Thyroid gland (tissue), 4 donors: Measurements from ENCODE around the gene CCNT2. TPM values are rescaled to one million over a fixed set of nuclear protein-coding genes. Genes with fewer than 3 reads are reported as not detected.

Experiments
- DNase-seq, 2 donors: peaks; one replicate each; pipeline ENCODE4 v3.0.0-alpha.2; 2019
- H3K27ac ChIP-seq, 3 donors: fragments of 200-600 bp; sonication (generic); 1 replicate in 2 of 3; 2 replicates in 1 of 3; pipeline ENCODE4 v1.5.1; 2016 to 2019; ENCODE audit warnings: mild to moderate bottlenecking in 1 of 3, moderate library complexity in 1 of 3
- H3K27me3 ChIP-seq: fragments of 200-600 bp; sonication (generic); one replicate; pipeline ENCODE4 v1.5.1; 2019
- H3K36me3 ChIP-seq, 2 donors: fragments of 200-600 bp; sonication (generic); one replicate each; pipeline ENCODE4 v1.5.1; 2016 to 2019
- H3K4me1 ChIP-seq, 2 donors: fragments of 200-600 bp; sonication (generic); one replicate each; pipeline ENCODE4 v1.5.1; 2017 to 2019
- H3K4me3 ChIP-seq, 3 donors: fragments of 200-600 bp; sonication (generic); replicated peaks in 1 of 3; 1 replicate in 2 of 3; 2 replicates in 1 of 3; pipeline ENCODE4 v1.5.1; 2016; ENCODE audit warnings: mild to moderate bottlenecking in 1 of 3
- H3K9me3 ChIP-seq: fragments of 200-600 bp; sonication (generic); one replicate; pipeline ENCODE4 v1.5.1; 2017
- CTCF ChIP-seq, 6 experiments: fragments of 200-600 bp in 3 of 6; fragments of 450-650 bp in 3 of 6; sonication (generic) in 3 of 6; IDR thresholded peaks; one replicate each; pipeline ENCODE4 v1.5.1; 2016 to 2019; ENCODE audit warnings: antibody characterized with exemption in 6 of 6, mild to moderate bottlenecking in 2 of 6, inconsistent platforms in 1 of 6, moderate library complexity in 1 of 6
- POLR2A ChIP-seq, 2 donors: fragments of 450-650 bp; IDR thresholded peaks; one replicate each; pipeline ENCODE4 v1.6.1; 2017; ENCODE audit warnings: antibody characterized with exemption in 2 of 2, mild to moderate bottlenecking in 2 of 2, moderate library complexity in 1 of 2
- WGBS, 2 donors: methylation state at CpG; one replicate each; pipeline ENCODE4 v1.1.5; 2017; 5-methylcytosine and 5-hydroxymethylcytosine counted together
- intact Hi-C: fragments of 100-400 bp; cut with DNase I; formaldehyde crosslinking; loops from one replicate; pipeline ENCODE4 v1.15.1; 2023
- total RNA-seq, 4 donors: library from RNA; depleted of rRNA; stranded (reverse); fragments of >200 nt; gene quantifications; one replicate each; pipeline ENCODE4 v1.2.3, GENCODE V29; 2016

CCNT2 gene
- total RNA-seq, 4 donors from 2014 or later = 40.1 to 81.8 (median 45.1) TPM

- H3K27ac ChIP-seq = no peak overlapping the region
- no peaks in the 10 kb centered on the region for H3K9me3 ChIP-seq
- no peaks in the 10 kb centered on the region for H3K27me3 ChIP-seq
- intact Hi-C loops = no loop called here
- no peaks in the 10 kb centered on the region for H3K36me3 ChIP-seq
- H3K4me1 ChIP-seq = no peaks in the 10 kb centered on the region
- TF ChIP-seq POLR2A (IDR thresholded peaks at IDR 0.05) = no peak
- TF ChIP-seq CTCF (IDR thresholded peaks at IDR 0.05) = no peak
- no peak overlapping the region for H3K4me3 ChIP-seq
- WGBS, 2 donors = 96 to 98% methylated on average over 3 of the region's 3 CpGs
- no peak for DNase-seq
Observed at GRCh38 chr2:134883552-134884293, 34.9 kb upstream of the CCNT2 start.

- Histone ChIP-seq H3K27me3 (no peaks in the 10 kb centered on the region), H3K27ac (no peak overlapping the region), H3K4me3 (no peak overlapping the region), H3K36me3 (no peaks in the 10 kb centered on the region), H3K9me3 (no peaks in the 10 kb centered on the region), H3K4me1 (no peaks in the 10 kb centered on the region)
- DNase-seq = no peak
- TF ChIP-seq POLR2A (IDR thresholded peaks at IDR 0.05) (no peak), CTCF (IDR thresholded peaks at IDR 0.05) (no peak)
- intact Hi-C loops = no loop called here
Observed at GRCh38 chr2:134884435-134884834, 34.2 kb upstream of the CCNT2 start.

GRCh38 chr2:134892282-134893035 is 26.2 kb upstream of the CCNT2 start:
- DNase-seq = no peak
- H3K36me3 ChIP-seq = no peaks in the 10 kb centered on the region
- no peak overlapping the region for H3K4me3 ChIP-seq
- TF ChIP-seq POLR2A (IDR thresholded peaks at IDR 0.05) = no peak
- TF ChIP-seq CTCF (IDR thresholded peaks at IDR 0.05) = no peak
- H3K9me3 ChIP-seq = no peaks in the 10 kb centered on the region
- H3K27me3 ChIP-seq = no peaks in the 10 kb centered on the region
- WGBS, 2 donors = 91 to 98% methylated on average over 1 of the region's 1 CpG
- H3K4me1 ChIP-seq = no peaks in the 10 kb centered on the region
- intact Hi-C loops = no loop called here
- H3K27ac ChIP-seq = no peak overlapping the region

GRCh38 chr2:134897932-134898331 is 20.7 kb upstream of the CCNT2 start:
- no peaks in the 10 kb centered on the region for H3K36me3 ChIP-seq
- H3K4me1 ChIP-seq = no peaks in the 10 kb centered on the region
- no peak overlapping the region for H3K27ac ChIP-seq
- H3K9me3 ChIP-seq = no peaks in the 10 kb centered on the region
- H3K4me3 ChIP-seq = no peak overlapping the region
- no peaks in the 10 kb centered on the region for H3K27me3 ChIP-seq
- DNase-seq = no peak
- TF ChIP-seq POLR2A (IDR thresholded peaks at IDR 0.05) = no peak
- TF ChIP-seq CTCF (IDR thresholded peaks at IDR 0.05) = peak in 4 of 6 experiments; percentile 29 to 62 (median 46)
- intact Hi-C loops = no loop called here

- intact Hi-C loops = no loop called here
- no peak overlapping the region for H3K4me3 ChIP-seq
- H3K4me1 ChIP-seq = peaks cover 0 to 4% of the 10 kb centered on the region in 2 donors
- H3K9me3 ChIP-seq = no peaks in the 10 kb centered on the region
- no peaks in the 10 kb centered on the region for H3K36me3 ChIP-seq
- no peak overlapping the region for H3K27ac ChIP-seq
- H3K27me3 ChIP-seq = no peaks in the 10 kb centered on the region
- TF ChIP-seq CTCF (IDR thresholded peaks at IDR 0.05) = no peak
- no peak for TF ChIP-seq POLR2A (IDR thresholded peaks at IDR 0.05)
- DNase-seq = no peak
Observed at GRCh38 chr2:134899204-134899603, 19.4 kb upstream of the CCNT2 start.
